ENCODE results near the gene INPP5D.

The INPP5D gene

GRCh38 chr2:233119806-233120205 lies 59.7 kb downstream of the INPP5D start:
- Histone ChIP-seq H3K4me2 (ENCODE audit: low read depth, low read length, poor library complexity, severe bottlenecking) (no peak overlapping the region), H3F3A (ENCODE audit: insufficient read depth) (peaks cover 7% of the 10 kb centered on the region), H3K36me3 (ENCODE audit: low read length) (peaks cover 9% of the 10 kb centered on the region; the same call in 1 of the 2 replicates), H3K9me3 (ENCODE audit: insufficient read depth, low read length) (no peaks in the 10 kb centered on the region), H3K9me2 (replicated peaks; ENCODE audit: insufficient read depth, low read length) (no peaks in the 10 kb centered on the region), H3K27ac (ENCODE audit: low read depth, low read length) (no peak overlapping the region), H4K20me1 (ENCODE audit: low read depth, low read length) (no peaks in the 10 kb centered on the region), H3K79me2 (ENCODE audit: insufficient read depth, low read length) (peaks cover 66% of the 10 kb centered on the region), H3K9ac (ENCODE audit: low read length) (no peak overlapping the region), H3K27me3 (ENCODE audit: low read length) (no peaks in the 10 kb centered on the region), H2AFZ (ENCODE audit: low read depth, low read length, severe bottlenecking) (no peak overlapping the region), H3K4me3 (ENCODE audit: insufficient read depth, low read length, poor library complexity, severe bottlenecking) (no peak overlapping the region)
- TF ChIP-seq, protein P1, sequence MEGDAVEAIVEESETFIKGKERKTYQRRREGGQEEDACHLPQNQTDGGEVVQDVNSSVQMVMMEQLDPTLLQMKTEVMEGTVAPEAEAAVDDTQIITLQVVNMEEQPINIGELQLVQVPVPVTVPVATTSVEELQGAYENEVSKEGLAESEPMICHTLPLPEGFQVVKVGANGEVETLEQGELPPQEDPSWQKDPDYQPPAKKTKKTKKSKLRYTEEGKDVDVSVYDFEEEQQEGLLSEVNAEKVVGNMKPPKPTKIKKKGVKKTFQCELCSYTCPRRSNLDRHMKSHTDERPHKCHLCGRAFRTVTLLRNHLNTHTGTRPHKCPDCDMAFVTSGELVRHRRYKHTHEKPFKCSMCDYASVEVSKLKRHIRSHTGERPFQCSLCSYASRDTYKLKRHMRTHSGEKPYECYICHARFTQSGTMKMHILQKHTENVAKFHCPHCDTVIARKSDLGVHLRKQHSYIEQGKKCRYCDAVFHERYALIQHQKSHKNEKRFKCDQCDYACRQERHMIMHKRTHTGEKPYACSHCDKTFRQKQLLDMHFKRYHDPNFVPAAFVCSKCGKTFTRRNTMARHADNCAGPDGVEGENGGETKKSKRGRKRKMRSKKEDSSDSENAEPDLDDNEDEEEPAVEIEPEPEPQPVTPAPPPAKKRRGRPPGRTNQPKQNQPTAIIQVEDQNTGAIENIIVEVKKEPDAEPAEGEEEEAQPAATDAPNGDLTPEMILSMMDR (IDR thresholded peaks at IDR 0.05; ENCODE audit: insufficient read depth, low read length, poor library complexity, severe bottlenecking): no peak
- TF ChIP-seq EZH2phosphoT487 (conservative IDR thresholded peaks at IDR 0.05; ENCODE audit: low read length): no peak

DNA sequence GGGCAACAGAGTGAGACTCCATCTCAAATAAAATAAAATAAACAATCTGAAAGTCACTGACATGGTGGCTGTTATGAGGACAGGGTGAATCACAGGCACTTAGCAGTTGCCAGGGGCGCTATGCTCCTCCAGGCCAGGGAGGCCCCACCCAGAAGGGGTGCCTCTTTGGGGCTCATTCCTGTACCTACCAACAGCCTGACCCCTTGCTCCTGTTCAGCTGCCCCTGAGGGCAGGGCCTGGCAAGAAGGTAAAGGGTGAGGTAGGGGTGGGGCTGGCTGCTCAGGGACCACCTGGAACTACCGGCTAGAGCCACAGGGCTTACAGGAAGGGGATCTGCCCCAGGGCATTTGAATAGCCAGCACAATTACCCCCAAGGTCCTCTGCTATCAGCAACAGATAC lies 60.3 kb downstream of the INPP5D start:
- peaks cover 9% of the 10 kb centered on the region; the same call in 1 of the 2 replicates for H3K36me3 ChIP-seq (ENCODE audit: low read length)
- no peak overlapping the region for H3K27ac ChIP-seq (ENCODE audit: low read depth, low read length)
- no peak overlapping the region for H3K9ac ChIP-seq (ENCODE audit: low read length)
- H3F3A ChIP-seq (ENCODE audit: insufficient read depth): peaks cover 7% of the 10 kb centered on the region
- TF ChIP-seq, protein P1 (IDR thresholded peaks at IDR 0.05; ENCODE audit: insufficient read depth, low read length, poor library complexity, severe bottlenecking): no peak
- TF ChIP-seq EZH2phosphoT487 (conservative IDR thresholded peaks at IDR 0.05; ENCODE audit: low read length): no peak
- no peaks in the 10 kb centered on the region for H4K20me1 ChIP-seq (ENCODE audit: low read depth, low read length)
- no peaks in the 10 kb centered on the region for H3K9me3 ChIP-seq (ENCODE audit: insufficient read depth, low read length)
- no peaks in the 10 kb centered on the region for H3K27me3 ChIP-seq (ENCODE audit: low read length)
- no peak overlapping the region for H3K4me2 ChIP-seq (ENCODE audit: low read depth, low read length, poor library complexity, severe bottlenecking)
- H3K79me2 ChIP-seq (ENCODE audit: insufficient read depth, low read length): peaks cover 60% of the 10 kb centered on the region
- H2AFZ ChIP-seq (ENCODE audit: low read depth, low read length, severe bottlenecking): no peak overlapping the region
- H3K4me3 ChIP-seq (ENCODE audit: insufficient read depth, low read length, poor library complexity, severe bottlenecking): no peak overlapping the region
- H3K9me2 ChIP-seq (replicated peaks; ENCODE audit: insufficient read depth, low read length): no peaks in the 10 kb centered on the region

DNA sequence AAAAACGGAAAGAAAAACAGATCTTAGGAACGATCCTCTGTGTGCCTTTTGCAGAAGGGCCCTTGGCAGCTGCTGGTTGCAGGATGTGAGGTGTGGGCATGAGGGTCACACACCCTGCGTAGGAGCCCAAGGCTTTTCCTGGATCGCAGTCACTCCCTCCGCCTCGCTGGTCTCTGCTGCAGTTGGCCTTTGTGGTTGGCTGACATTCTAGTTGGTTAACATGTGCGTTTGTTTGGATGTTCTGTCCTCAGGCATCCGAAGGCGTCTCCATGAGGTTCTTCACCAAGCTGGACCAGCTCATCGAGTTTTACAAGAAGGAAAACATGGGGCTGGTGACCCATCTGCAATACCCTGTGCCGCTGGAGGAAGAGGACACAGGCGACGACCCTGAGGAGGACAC lies 61.7 kb downstream of the INPP5D start:
- TF ChIP-seq, protein P1 (IDR thresholded peaks at IDR 0.05; ENCODE audit: insufficient read depth, low read length, poor library complexity, severe bottlenecking): no peak
- no peak for TF ChIP-seq EZH2phosphoT487 (conservative IDR thresholded peaks at IDR 0.05; ENCODE audit: low read length)
- no peaks in the 10 kb centered on the region for H3K27me3 ChIP-seq (ENCODE audit: low read length)
- no peak overlapping the region for H3K9ac ChIP-seq (ENCODE audit: low read length)
- H3K9me3 ChIP-seq (ENCODE audit: insufficient read depth, low read length): no peaks in the 10 kb centered on the region
- H4K20me1 ChIP-seq (ENCODE audit: low read depth, low read length): no peaks in the 10 kb centered on the region
- H3K4me3 ChIP-seq (ENCODE audit: insufficient read depth, low read length, poor library complexity, severe bottlenecking): no peak overlapping the region
- H3K79me2 ChIP-seq (ENCODE audit: insufficient read depth, low read length): peaks cover 52% of the 10 kb centered on the region
- H3K4me2 ChIP-seq (ENCODE audit: low read depth, low read length, poor library complexity, severe bottlenecking): no peak overlapping the region
- no peak overlapping the region for H3K27ac ChIP-seq (ENCODE audit: low read depth, low read length)
- no peaks in the 10 kb centered on the region for H3K9me2 ChIP-seq (replicated peaks; ENCODE audit: insufficient read depth, low read length)
- H3F3A ChIP-seq (ENCODE audit: insufficient read depth): peaks cover 7% of the 10 kb centered on the region
- peaks cover 13% of the 10 kb centered on the region; the same call in 1 of the 2 replicates for H3K36me3 ChIP-seq (ENCODE audit: low read length)
- no peak overlapping the region for H2AFZ ChIP-seq (ENCODE audit: low read depth, low read length, severe bottlenecking)

All from SU-DHL-6 (cell line).